Adrenal gland (tissue), 5 donors: ENCODE measurements around the gene CARD16.

Experiments
- CTCF ChIP-seq, 6 experiments: fragments of 450-650 bp in 4 of 6; fragments of 200-600 bp in 2 of 6; sonication (generic) in 1 of 6; IDR thresholded peaks; 1 replicate in 5 of 6; 2 replicates in 1 of 6; pipeline versions ENCODE4 v1.5.1 to v1.8.0; 2016 to 2021; ENCODE audit warnings: antibody characterized with exemption in 6 of 6, mild to moderate bottlenecking in 2 of 6, moderate library complexity in 1 of 6
- POLR2A ChIP-seq, 2 donors: fragments of 450-650 bp; IDR thresholded peaks; one replicate each; pipeline ENCODE4 v1.6.1; 2017; ENCODE audit warnings: antibody characterized with exemption in 2 of 2, mild to moderate bottlenecking in 2 of 2, moderate library complexity in 1 of 2
- donor health status: DM: no; HTN: no; CAD: no.

- TF ChIP-seq CTCF (IDR thresholded peaks at IDR 0.05) (no peak), POLR2A (IDR thresholded peaks at IDR 0.05) (no peak)
Observed at GRCh38 chr11:105005451-105005845, 39.7 kb downstream of the CARD16 start.
